AG09309 (cell line): ENCODE measurements around the gene TMEM131L.

Source experiments
- DNase-seq: peaks from one replicate; pipeline ENCODE4 v3.0.0-alpha.2; 2010; ENCODE audit warnings: low read depth
- H3K4me3 ChIP-seq: 2 replicates; pipeline ENCODE4 v1.5.1; 2011; ENCODE audit warnings: mild to moderate bottlenecking, low read depth, low read length, moderate library complexity; ENCODE audit not compliant: control insufficient read depth
- CTCF ChIP-seq: IDR thresholded peaks from 2 replicates; pipeline ENCODE4 v1.5.1; 2011; ENCODE audit warnings: mild to moderate bottlenecking, low read depth, low read length, inconsistent platforms; ENCODE audit not compliant: insufficient read depth, control insufficient read depth; ENCODE audit errors: missing control alignments

Gene TMEM131L

GRCh38 chr4:153476829-153477574 lies 10.8 kb downstream of the TMEM131L start:
- DNase-seq = no peak
- no peak overlapping the region for H3K4me3 ChIP-seq
- no peak for TF ChIP-seq CTCF

GRCh38 chr4:153479101-153479500 lies 12.9 kb downstream of the TMEM131L start:
- no peak overlapping the region for H3K4me3 ChIP-seq
- no peak for DNase-seq
- TF ChIP-seq CTCF = no peak

- no peak overlapping the region for H3K4me3 ChIP-seq
- no peak for DNase-seq
- no peak for TF ChIP-seq CTCF
Observed at GRCh38 chr4:153480704-153481103, 14.5 kb downstream of the TMEM131L start.

- DNase-seq = no peak
- TF ChIP-seq CTCF = no peak
- H3K4me3 ChIP-seq = no peak overlapping the region
Observed at GRCh38 chr4:153481478-153481877, 15.3 kb downstream of the TMEM131L start.

GRCh38 chr4:153483432-153484418 lies 17.6 kb downstream of the TMEM131L start:
- DNase-seq = no peak
- TF ChIP-seq CTCF = no peak
- no peak overlapping the region for H3K4me3 ChIP-seq

GRCh38 chr4:153485359-153485758 lies 19.2 kb downstream of the TMEM131L start:
- DNase-seq = no peak
- no peak for TF ChIP-seq CTCF
- no peak overlapping the region for H3K4me3 ChIP-seq
